ENCODE data around the gene CNTN6. TPM values are rescaled to one million over a fixed set of nuclear protein-coding genes. Genes with fewer than 3 reads are reported as not detected.

CNTN6 gene
- total RNA-seq, 1 donor from 2014 or later = 9.2 TPM

DNA sequence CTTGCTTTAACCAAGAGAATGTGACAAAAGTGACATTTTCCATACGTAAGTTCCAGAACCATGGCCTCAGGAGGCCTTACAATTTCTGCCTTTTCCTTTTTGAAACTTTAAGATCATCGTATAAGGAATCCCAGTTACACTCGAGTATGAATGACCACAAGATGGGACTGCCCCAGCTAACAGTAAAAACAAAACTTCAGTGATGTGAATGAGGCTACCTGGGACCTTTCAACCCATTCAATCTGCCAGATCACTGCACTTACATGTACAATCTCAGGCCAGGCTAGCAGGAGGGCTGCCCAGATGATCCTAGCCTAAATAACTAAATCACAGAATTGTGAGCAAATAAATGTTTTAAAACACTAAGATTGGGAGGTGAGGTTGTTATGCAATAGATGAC, 328.8 kb downstream of the CNTN6 start:
- H3K27me3 ChIP-seq = no peaks in the 10 kb centered on the region
- no peaks in the 10 kb centered on the region for H3K36me3 ChIP-seq
- H3K4me1 ChIP-seq = no peaks in the 10 kb centered on the region
- H3K4me3 ChIP-seq = no peak overlapping the region
- TF ChIP-seq CTCF (IDR thresholded peaks at IDR 0.05) = no peak
- no peak for ATAC-seq
- H3K27ac ChIP-seq = no peak overlapping the region
- DNase-seq = no peak
- H3K9me3 ChIP-seq = no peaks in the 10 kb centered on the region
- intact Hi-C loops (cut with DNase I) = no loop called here

- DNase-seq (no peak), ATAC-seq (no peak)
- no peak for TF ChIP-seq CTCF (IDR thresholded peaks at IDR 0.05)
- no peaks in the 10 kb centered on the region for H3K9me3 ChIP-seq
- H3K4me1 ChIP-seq = no peaks in the 10 kb centered on the region
- no peak overlapping the region for H3K27ac ChIP-seq
- intact Hi-C loops (cut with DNase I) = no loop called here
- no peaks in the 10 kb centered on the region for H3K27me3 ChIP-seq
- H3K4me3 ChIP-seq = no peak overlapping the region
- H3K36me3 ChIP-seq = no peaks in the 10 kb centered on the region
Measured at GRCh38 chr3:1423566-1424089, 330.8 kb downstream of the CNTN6 start.

DNA sequence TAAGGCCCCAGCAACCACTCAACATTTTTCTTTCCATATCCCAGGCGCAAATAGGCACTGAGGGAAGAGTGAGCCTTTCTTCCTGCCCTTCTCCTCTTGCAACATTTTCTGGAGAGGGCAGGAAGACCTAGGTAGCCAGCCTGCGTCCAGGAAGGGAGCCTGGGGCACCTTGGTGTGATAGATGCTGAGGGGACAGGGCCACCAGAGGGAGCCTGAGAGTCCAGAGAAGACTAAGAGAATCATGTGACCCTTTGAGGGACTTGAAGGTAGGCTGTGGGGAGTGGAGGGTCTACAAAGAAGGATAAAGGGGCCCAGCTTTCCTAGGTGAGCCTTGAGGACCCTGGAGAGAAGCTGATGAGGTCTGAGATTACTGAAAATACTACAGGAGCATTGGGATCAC, 346.6 kb downstream of the CNTN6 start:
- Histone ChIP-seq H3K4me1 (no peaks in the 10 kb centered on the region), H3K27ac (no peak overlapping the region), H3K36me3 (no peaks in the 10 kb centered on the region), H3K9me3 (no peaks in the 10 kb centered on the region), H3K4me3 (no peak overlapping the region), H3K27me3 (no peaks in the 10 kb centered on the region)
- ATAC-seq (peak; percentile 38), DNase-seq (no peak)
- intact Hi-C loops (cut with DNase I) = no loop called here
- TF ChIP-seq CTCF (IDR thresholded peaks at IDR 0.05) = no peak

GRCh38 chr3:1442271-1442670, 349.4 kb downstream of the CNTN6 start:
- intact Hi-C loops (cut with DNase I) = no loop called here
- DNase-seq (no peak), ATAC-seq (no peak)
- H3K4me1 ChIP-seq = no peaks in the 10 kb centered on the region
- no peak for TF ChIP-seq CTCF (IDR thresholded peaks at IDR 0.05)
- no peak overlapping the region for H3K4me3 ChIP-seq
- H3K27me3 ChIP-seq = no peaks in the 10 kb centered on the region
- H3K36me3 ChIP-seq = no peaks in the 10 kb centered on the region
- no peak overlapping the region for H3K27ac ChIP-seq
- no peaks in the 10 kb centered on the region for H3K9me3 ChIP-seq

DNA sequence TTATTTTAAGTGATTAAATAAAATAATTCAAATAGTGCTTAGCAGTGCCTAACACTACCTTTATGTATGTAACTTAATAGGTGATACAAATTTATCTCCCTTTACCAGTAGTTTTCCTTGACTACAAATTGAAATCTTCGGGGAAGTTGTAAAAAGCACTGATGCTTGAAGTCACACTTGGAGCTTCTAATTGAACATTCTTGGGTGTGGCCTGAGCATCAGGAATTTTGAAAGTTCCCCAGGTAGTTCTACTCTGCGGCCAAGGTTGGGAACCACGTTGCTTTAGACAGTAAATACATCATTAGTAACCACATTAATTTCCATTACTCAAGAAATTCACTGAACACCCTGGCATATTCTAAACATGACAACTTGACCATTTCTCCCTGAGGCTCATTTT, 351.4 kb downstream of the CNTN6 start:
- no peak for ATAC-seq
- no peaks in the 10 kb centered on the region for H3K4me1 ChIP-seq
- intact Hi-C loops (cut with DNase I) = no loop called here

More for the DNA sequence above, 351.4 kb downstream of the CNTN6 start:
- no peak for TF ChIP-seq CTCF (IDR thresholded peaks at IDR 0.05)
- Histone ChIP-seq H3K4me3 (no peak overlapping the region), H3K27ac (no peak overlapping the region), H3K9me3 (no peaks in the 10 kb centered on the region), H3K27me3 (no peaks in the 10 kb centered on the region), H3K36me3 (no peaks in the 10 kb centered on the region)
- no peak for DNase-seq

All from upper lobe of right lung (tissue), 1 donor.